Body of pancreas (tissue), 4 donors: ENCODE measurements around the gene CLNK. TPM values are rescaled to one million over a fixed set of nuclear protein-coding genes. Genes with fewer than 3 reads are reported as not detected.

Source experiments
- ATAC-seq: fragments of 150-250 bp; one replicate; pipeline ENCODE4 v1.9.1; 2016
- DNase-seq, 4 donors: peaks; one replicate each; pipeline ENCODE4 v3.0.0-alpha.2; 2019
- H3K27ac ChIP-seq, 4 donors: fragments of 200-600 bp; sonication (generic); 1 replicate in 3 of 4; 2 replicates in 1 of 4; pipeline versions ENCODE4 v1.5.1 to v1.6.1; 2016 to 2019; ENCODE audit warnings: mild to moderate bottlenecking in 1 of 4, mixed read lengths in 1 of 4, moderate library complexity in 1 of 4
- H3K27me3 ChIP-seq, 2 donors: fragments of 200-600 bp; sonication (generic); one replicate each; pipeline ENCODE4 v1.6.0; 2016; ENCODE audit warnings: mild to moderate bottlenecking in 1 of 2
- H3K36me3 ChIP-seq, 2 donors: fragments of 200-600 bp; sonication (generic); replicated peaks in 1 of 2; 2 replicates each; pipeline ENCODE4 v1.5.1; 2016; ENCODE audit warnings: low read depth in 2 of 2; ENCODE audit not compliant: insufficient read depth in 1 of 2
- H3K4me1 ChIP-seq: fragments of 200-600 bp; sonication (generic); one replicate; pipeline ENCODE4 v1.6.0; 2016
- H3K4me3 ChIP-seq, 2 donors: fragments of 200-600 bp; sonication (generic); 1 replicate in 1 of 2; 2 replicates in 1 of 2; pipeline ENCODE4 v1.5.1; 2016 to 2019
- H3K9me3 ChIP-seq, 3 donors: fragments of 200-600 bp; sonication (generic); 1 replicate in 2 of 3; 2 replicates in 1 of 3; pipeline ENCODE4 v1.5.1; 2016
- POLR2A ChIP-seq, 3 donors: fragments of 450-650 bp; IDR thresholded peaks; one replicate each; pipeline ENCODE4 v1.6.1; 2016; ENCODE audit warnings: antibody characterized with exemption in 3 of 3, mild to moderate bottlenecking in 2 of 3
- WGBS, 2 donors: methylation state at CpG; one replicate each; pipeline ENCODE4 v1.1.5; 2017; 5-methylcytosine and 5-hydroxymethylcytosine counted together
- intact Hi-C: fragments of 100-400 bp; cut with DNase I; formaldehyde crosslinking; loops from one replicate; pipeline ENCODE4 v1.15.1; 2023
- total RNA-seq, 2 donors: library from RNA; depleted of rRNA; stranded (reverse); fragments of >200 nt; gene quantifications; one replicate each; pipeline ENCODE4 v1.1.0, GENCODE V29; 2016
- TF ChIP-seq, protein P1 (sequence below), 7 experiments: fragments of 450-650 bp in 4 of 7; fragments of 200-600 bp in 3 of 7; sonication (generic) in 3 of 7; IDR thresholded peaks; one replicate each; pipeline ENCODE4 v1.5.1; 2016 to 2019; ENCODE audit warnings: antibody characterized with exemption in 7 of 7

CLNK gene
- total RNA-seq, 2 donors from 2014 or later, result 1.0 TPM; not detected in 1

DNA sequence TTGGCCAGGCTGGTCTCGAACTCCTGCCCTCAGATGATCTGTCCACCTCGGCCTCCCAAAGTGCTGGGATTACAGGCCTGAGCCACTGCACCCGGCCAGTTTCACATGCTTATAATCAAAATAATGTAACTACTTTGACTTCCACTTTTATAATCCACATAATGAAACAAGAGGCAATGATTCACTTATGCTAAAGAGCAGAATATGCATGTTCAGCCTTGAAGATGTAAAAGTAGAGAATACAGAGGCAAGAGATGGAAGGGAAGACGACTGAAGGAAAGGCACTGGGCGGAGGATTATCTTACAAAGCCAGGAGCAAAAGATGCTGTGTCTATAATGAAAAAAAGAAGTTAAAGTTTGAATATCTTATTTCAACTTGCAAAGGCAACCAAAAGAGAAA lies 214.1 kb downstream of the CLNK start:
- intact Hi-C loops, result no loop called here
- ATAC-seq, result no peak
- WGBS, 2 donors, result 58 to 67% methylated on average over 5 of the region's 5 CpGs
- no peak overlapping the region for H3K4me3 ChIP-seq
- H3K9me3 ChIP-seq, result no peaks in the 10 kb centered on the region
- H3K27me3 ChIP-seq, result no peaks in the 10 kb centered on the region
- no peak for DNase-seq
- no peaks in the 10 kb centered on the region for H3K36me3 ChIP-seq
- no peaks in the 10 kb centered on the region for H3K4me1 ChIP-seq
- no peak overlapping the region for H3K27ac ChIP-seq
- no peak for TF ChIP-seq POLR2A (IDR thresholded peaks at IDR 0.05)
- TF ChIP-seq, protein P1, sequence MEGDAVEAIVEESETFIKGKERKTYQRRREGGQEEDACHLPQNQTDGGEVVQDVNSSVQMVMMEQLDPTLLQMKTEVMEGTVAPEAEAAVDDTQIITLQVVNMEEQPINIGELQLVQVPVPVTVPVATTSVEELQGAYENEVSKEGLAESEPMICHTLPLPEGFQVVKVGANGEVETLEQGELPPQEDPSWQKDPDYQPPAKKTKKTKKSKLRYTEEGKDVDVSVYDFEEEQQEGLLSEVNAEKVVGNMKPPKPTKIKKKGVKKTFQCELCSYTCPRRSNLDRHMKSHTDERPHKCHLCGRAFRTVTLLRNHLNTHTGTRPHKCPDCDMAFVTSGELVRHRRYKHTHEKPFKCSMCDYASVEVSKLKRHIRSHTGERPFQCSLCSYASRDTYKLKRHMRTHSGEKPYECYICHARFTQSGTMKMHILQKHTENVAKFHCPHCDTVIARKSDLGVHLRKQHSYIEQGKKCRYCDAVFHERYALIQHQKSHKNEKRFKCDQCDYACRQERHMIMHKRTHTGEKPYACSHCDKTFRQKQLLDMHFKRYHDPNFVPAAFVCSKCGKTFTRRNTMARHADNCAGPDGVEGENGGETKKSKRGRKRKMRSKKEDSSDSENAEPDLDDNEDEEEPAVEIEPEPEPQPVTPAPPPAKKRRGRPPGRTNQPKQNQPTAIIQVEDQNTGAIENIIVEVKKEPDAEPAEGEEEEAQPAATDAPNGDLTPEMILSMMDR (IDR thresholded peaks at IDR 0.05), result no peak

DNA sequence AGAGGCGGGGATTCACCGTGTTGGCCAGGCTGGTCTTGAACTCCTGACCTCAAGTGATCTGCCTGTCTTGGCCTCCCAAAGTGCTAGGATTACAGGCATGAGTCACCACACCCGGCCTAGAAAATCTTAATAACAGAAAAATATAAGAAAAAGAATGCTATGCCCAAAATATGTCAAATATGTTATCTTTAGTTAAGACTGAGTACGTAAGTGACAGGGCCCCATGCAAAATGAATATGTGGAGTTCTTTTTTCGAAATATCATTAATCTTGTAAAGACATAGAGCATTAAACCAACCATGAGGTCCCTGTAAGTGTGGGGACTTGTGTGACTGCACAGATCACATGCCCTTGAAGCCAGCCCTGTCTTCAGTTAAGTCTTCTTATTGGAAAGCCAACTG lies 218.4 kb downstream of the CLNK start:
- H3K4me3 ChIP-seq, result no peak overlapping the region
- peaks cover 6% of the 10 kb centered on the region for H3K4me1 ChIP-seq
- H3K27me3 ChIP-seq, result peaks cover 0 to under 1% of the 10 kb centered on the region in 2 donors
- WGBS, 2 donors, result 67 to 68% methylated on average over 5 of the region's 5 CpGs
- H3K36me3 ChIP-seq, result no peaks in the 10 kb centered on the region
- no peaks in the 10 kb centered on the region for H3K9me3 ChIP-seq
- DNase-seq (no peak), ATAC-seq (no peak)
- no peak overlapping the region for H3K27ac ChIP-seq
- TF ChIP-seq, protein P1 (IDR thresholded peaks at IDR 0.05), result no peak
- TF ChIP-seq POLR2A (IDR thresholded peaks at IDR 0.05), result no peak
- intact Hi-C loops, result no loop called here

DNA sequence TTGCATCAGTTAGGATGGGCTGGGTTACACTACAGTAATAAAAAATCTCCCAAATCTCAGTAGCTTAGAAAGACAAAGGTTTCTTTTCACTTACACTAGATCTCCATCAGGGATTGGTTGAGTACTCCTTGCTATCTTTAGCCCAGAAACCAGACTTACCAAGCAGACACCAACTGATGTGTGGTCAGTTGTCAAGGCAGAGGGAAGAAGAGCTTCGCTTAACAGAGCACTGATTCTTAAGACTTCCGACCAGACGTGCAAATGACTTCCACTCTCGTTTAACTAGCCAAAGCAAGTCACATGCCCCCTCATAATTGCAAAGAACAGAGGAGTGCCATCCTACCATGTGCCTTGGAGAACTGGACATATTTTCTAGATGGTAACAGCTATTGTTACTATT lies 221.7 kb downstream of the CLNK start:
- Histone ChIP-seq H3K9me3 (no peaks in the 10 kb centered on the region), H3K27me3 (peaks cover 0 to 3% of the 10 kb centered on the region in 2 donors), H3K4me3 (no peak overlapping the region), H3K4me1 (peaks cover 6% of the 10 kb centered on the region), H3K36me3 (no peaks in the 10 kb centered on the region), H3K27ac (no peak overlapping the region)
- DNase-seq, result no peak
- intact Hi-C loops, result no loop called here
- TF ChIP-seq, protein P1 (IDR thresholded peaks at IDR 0.05), result no peak
- TF ChIP-seq POLR2A (IDR thresholded peaks at IDR 0.05), result no peak
- WGBS, 2 donors, result 76 to 77% methylated on average over 4 of the region's 4 CpGs
- ATAC-seq, result no peak

DNA sequence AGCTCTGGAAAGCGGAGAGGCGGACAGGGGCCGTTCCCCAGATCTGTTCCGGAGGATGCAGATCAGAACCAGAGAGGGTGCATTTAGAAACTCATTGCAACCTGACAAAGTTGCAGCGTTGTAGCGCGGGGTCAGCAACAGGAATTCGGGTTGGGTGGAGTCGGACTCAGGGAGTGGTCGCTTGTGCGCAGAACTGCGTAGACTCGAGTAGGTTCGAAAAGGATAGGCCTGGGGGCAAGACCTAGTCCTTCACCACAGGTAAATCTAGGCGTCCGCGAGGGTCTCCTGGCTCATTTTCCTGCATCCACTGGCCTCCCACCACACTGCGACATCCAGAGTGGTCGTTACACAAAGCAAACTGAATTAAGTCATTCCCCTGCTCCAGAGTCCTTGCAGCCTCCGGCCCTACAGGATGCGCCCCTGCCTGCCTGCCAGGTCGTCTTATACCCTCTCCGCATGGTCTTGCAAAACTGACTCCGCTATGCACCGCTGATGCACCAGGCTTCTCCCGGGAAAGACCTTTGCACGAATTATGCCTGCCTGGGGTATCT lies 222.6 kb downstream of the CLNK start:
- Histone ChIP-seq H3K27me3 (peaks cover 0 to 3% of the 10 kb centered on the region in 2 donors), H3K27ac (no peak overlapping the region), H3K36me3 (no peaks in the 10 kb centered on the region), H3K9me3 (no peaks in the 10 kb centered on the region), H3K4me1 (peaks cover 10% of the 10 kb centered on the region), H3K4me3 (no peak overlapping the region)
- TF ChIP-seq, protein P1 (IDR thresholded peaks at IDR 0.05), result no peak
- TF ChIP-seq POLR2A (IDR thresholded peaks at IDR 0.05), result no peak
- intact Hi-C loops, result no loop called here
- DNase-seq (no peak), ATAC-seq (no peak)
- 30 to 37% methylated on average over 27 of the region's 27 CpGs for WGBS, 2 donors
